HT-29 (cell line): ENCODE results near the gene GAL3ST3. TPM values are rescaled to one million over a fixed set of nuclear protein-coding genes. Genes with fewer than 3 reads are reported as not detected.
A peak's percentile ranks its signal among the peaks of the same experiment; 100 is the strongest.
"Not testable (repeated sequence)": the region's sequence is repeated elsewhere in the genome, so short reads cannot be mapped to it uniquely, and the experiment has no call there.

ENCODE experiments used
- DNase-seq: peaks from one replicate; pipeline ENCODE4 v3.0.0-alpha.2; 2015; ENCODE audit warnings: low spot score
- total RNA-seq: library from RNA; depleted of rRNA; stranded (reverse); fragments of >200 nt; shearing (Covaris generic); gene quantifications from 2 replicates; pipeline ENCODE4 v1.2.3, GENCODE V29; 2014

The GAL3ST3 gene
- total RNA-seq, 1 experiment from 2014 or later: not detected

GRCh38 chr11:66044757-66045156 lies 4.2 kb downstream of the GAL3ST3 start:
- no peak for DNase-seq

DNA sequence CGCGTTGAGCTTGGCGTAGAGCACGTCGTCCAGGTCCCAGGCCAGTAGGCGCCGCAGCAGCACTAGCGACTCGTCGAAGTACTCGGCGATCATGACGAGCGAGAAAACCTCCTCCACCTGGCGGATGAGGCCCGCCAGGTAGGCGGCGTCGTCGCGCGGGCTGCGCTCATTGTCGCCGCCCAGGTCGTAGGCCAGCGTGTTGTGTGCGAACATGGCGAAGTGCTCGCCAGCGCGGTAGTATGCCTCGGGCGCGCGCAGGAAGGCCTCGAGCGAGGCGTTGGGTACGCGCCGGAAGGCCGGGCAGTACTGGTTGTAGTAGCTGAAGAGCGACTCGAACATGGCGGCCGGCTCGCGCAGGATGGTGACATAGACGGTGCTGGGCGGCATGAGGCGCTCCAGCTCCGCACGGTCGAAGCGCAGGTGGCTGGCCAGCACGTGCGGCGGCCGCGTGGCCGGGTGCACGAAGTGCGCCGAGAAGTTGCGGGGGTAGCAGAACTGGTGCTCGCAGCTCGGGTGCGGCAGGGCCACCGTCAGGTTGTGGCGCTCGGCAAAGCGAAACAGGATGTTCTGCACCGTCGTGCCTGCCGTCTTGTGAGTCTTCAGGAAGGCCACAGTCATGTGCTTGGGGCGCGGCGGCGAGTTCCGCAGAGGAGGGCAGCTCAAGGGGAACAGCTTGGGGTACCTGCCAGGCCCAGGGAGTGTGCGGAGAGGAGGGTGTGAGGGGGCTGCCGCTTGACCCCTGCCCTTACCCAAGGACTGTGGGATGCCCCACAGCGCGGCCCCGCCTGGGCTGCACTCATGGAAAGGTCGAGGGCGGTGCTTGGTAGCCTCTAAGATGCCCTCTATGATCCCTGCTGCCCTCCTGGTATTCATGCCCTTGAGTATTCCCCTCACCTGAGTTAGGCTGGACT lies 5.7 kb downstream of the GAL3ST3 start:
- no peak for DNase-seq

DNA sequence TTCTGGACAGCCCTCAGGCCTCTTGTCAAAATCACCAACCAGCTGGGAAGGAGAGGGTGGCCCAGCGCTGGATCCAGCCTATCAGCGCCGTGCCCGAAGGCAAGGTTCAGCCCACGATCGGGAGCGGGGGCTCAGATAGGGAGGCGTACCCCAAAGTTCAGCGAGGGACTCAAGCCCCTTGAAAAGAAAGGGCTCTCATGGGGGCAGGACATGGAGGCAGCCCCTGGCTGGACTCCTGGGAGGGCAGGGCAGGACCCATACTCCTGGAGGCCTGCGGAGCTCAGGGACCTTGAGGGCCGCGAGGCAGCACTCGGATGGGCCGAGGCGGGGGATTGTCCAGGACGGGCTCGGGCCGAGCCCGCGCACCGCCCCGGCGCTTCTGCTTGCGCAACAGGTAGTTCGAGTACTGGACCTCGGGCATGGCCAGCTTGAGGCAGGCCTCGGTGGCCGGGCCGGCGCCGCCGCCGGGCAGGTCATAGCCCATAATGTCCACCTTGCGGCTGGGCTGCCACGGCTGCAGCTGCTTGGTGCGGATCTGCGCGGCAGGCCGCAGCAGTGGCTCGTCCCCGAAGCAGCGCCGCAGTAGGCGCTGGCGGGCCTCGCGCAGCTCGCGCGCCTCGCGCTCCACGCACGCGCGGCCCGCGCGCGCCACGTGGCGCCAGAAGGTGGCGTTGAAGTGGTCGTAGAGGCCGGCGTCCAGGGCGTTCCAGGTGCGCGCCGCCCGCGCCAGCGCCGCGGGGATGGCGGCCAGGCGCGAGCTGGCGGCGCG lies 6.5 kb downstream of the GAL3ST3 start:
- DNase-seq: no peak

DNA sequence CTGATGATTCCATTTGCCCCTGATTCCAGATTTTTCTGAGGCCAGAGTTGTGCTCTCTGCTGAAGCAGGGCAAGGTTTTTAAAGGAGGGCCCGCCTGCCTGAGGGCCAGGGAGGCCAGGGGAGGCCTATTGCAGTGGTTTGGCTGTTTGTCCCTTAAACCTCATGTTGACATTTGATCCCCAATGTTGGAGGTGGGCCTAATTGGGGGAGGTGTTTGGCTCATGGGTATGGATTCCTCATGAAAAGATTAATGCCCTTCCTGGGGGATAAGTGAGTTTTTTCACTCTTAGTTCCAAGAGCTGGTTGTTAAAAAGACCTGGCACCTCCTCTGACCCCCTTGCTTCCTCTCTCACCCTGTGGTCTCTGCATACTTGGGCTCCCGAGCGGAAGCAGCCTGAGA lies 9.2 kb downstream of the GAL3ST3 start:
- DNase-seq: no peak

GRCh38 chr11:66037327-66037726 lies 11.6 kb downstream of the GAL3ST3 start:
- no peak for DNase-seq

DNA sequence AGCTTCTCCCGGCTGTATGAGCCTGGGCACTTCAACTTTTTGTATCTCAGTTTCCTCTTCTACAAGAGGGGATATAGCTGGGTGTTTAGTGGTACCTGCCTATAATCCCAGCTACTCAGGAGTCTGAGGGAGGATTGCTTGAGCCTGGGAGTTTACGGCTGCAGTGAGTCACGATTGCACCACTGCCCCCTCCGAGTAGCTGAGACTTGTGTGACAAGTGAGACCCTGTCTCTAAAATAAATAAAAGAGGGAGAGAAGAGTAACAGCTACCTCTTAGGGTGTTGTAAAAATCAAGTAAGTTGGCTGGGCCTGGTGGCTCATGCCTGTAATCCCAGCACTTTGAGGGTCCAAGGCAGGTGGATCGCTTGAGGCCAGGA lies 12.6 kb downstream of the GAL3ST3 start:
- no peak for DNase-seq

- no peak for DNase-seq
These were observed 13.2 kb downstream of the GAL3ST3 start for GRCh38 chr11:66035653-66036333.

DNA sequence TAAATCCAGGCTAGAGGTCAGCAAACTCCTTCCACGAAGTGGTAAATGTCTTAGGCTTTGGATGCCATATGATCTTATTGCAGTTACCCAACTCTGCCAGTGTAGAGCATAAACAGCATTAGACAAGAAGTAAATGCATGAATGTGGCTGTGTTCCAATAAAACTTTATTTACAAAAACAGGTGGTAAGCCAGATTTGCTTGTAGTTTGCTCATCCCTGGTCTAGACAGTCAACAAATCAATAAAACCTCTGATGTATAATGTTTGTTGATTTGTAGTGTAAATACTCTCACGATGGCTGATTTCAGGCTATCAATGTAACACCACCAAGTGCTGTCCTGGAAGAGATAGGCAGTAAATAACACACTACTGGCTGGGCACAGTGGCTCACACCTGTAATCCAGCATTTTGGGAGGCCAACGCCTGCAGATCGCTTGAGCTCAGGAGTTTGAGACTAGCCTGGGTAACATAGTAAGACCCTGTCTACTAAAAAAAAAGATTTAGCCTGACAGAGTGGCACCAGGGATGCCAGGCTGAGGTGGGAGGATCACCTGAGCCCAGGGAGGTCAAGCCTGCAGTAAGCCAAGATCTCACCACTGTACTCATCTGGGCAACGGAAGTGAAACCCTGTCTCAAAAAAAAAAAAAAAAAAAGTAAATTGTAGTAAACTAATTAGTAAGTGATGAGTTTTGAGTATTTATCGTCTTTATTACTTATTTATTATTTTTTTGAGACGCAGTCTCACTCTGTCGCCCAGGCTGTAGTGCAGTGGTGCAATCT lies 15.8 kb downstream of the GAL3ST3 start:
- no peak for DNase-seq

GRCh38 chr11:66026017-66026529 lies 22.9 kb downstream of the GAL3ST3 start, which contains the start of gene CATSPER1:
CATSPER1 (minus strand) TSS chr11:66026479; CDS start chr11:66026379, 100 bp downstream.
- DNase-seq: no peak

DNA sequence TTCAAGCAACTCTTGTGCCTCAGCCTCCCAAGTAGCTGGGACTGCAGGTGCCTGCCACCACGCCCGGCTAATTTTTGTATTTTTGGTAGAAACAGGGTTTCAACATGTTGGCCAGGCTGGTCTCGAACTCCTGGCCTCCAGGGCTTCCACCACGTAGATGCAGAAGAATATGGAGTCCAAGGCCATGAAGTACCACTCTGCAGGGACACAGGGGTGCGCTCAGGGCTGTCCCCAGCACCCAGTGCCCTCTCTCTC lies 25.8 kb downstream of the GAL3ST3 start:
- DNase-seq: not testable (repeated sequence)

DNA sequence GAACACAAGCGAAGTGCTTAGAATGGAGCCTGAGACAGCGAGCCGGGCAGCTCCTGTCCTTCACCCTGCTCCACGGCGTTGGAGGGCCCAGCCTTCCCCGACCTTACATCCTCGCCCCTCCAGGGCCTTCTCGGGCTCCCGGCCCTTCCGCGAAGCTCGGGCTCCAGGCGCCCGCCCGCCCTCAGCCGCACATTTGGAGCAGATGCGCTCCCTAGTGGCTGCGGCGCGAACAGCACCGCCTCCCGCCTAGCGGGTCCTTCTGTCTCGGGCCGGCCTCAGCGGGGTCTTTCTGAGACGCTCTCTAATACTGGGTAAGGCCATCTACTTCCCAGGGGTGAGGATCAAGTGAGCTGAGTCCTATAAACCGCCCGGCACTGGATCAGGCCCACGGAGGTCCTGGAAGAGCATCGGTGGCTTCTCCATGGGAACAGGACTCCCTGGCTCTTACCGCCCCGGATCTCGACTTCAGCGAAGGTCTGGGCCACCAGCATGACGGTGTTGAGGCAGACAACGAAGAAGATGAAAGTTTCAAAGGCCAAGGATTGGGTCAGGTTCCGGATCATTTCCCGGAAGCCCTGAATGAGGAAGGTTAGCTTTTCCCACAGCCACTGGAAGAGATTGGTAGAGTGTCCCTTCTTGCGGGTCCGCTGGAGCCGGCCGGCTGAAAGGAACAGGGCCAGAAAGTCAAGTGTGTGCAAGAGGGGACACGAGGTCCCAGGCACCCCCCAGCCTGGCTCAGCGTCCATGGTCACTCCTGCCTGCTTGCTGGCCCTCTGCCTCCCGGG lies 26.4 kb downstream of the GAL3ST3 start:
- peak; percentile 81 for DNase-seq

DNA sequence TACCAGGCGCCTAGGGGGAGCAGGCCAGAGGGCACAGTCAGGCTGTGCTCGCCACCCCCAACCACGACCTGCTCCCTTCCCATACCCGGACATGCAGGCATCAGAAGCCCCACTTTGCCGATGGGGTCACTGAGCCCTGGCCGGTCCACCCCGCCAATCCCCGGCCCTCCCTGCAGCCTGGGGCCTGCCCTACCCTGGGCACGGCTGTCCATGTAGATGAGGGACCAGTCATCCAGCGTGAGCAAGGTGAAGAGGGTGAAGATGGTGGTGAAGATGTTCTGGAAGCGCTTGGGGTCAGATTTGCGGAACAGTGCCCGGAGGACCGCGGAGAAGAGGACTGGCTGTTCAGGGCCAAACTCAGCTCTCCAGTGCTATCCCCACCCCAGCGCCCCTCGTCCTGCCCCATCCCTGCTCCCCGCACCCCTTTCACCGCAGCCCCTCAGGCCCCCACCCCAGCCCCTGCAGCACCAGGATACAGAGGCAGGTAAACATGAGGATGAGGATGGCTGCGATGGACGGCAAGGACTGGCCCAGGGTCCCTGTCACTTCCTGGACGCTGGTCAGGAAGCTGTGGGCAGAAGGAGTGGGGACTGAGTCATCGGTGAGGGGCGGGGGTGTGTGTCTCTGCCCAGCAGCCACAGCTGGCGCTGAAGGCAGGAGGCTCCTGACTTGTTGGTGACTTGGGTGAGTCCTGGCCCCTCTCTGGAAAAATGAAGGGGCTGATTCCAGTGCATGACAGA lies 28.2 kb downstream of the GAL3ST3 start:
- DNase-seq: peak; percentile 70

- DNase-seq: no peak
These were observed 28.7 kb downstream of the GAL3ST3 start for GRCh38 chr11:66020212-66020611.

GRCh38 chr11:66017321-66017720 lies 31.6 kb downstream of the GAL3ST3 start:
- DNase-seq: no peak

- DNase-seq: no peak
These were observed 32.2 kb downstream of the GAL3ST3 start for GRCh38 chr11:66016793-66017177.

GRCh38 chr11:66015936-66016792 lies 32.8 kb downstream of the GAL3ST3 start:
- no peak for DNase-seq

DNA sequence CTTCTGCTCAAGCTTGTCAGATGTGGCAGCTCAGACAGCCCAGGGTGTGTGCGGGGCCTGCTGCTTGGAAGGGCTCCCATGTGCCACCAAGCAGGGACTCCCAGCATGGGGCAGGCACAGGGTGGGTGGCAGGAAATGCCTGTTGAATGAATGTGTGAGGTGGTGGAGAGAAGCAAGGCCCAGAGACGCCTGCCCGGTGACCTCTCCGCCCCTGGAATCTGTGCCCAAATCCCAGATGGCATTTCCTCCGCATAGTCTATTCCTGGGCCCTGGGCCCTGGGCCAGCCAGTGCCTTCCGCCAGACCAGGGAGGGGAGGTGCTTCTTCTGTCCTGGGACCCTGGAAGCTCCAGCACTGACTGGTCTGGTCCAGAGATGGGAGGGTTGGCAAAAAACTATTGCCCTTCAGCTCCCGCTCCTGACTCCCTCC lies 33.5 kb downstream of the GAL3ST3 start:
- no peak for DNase-seq

GRCh38 chr11:66014804-66015453 lies 34.0 kb downstream of the GAL3ST3 start:
- no peak for DNase-seq
